ENCODE measurements around the gene BRME1. TPM values are rescaled to one million over a fixed set of nuclear protein-coding genes. Genes with fewer than 3 reads are reported as not detected.

The BRME1 gene
- total and polyA plus RNA-seq, 2 of the 13 experiments (the other 11 are each of a cell fraction or from before 2014, with no cell fraction given) = 0.74 to 1.5 TPM

- TF ChIP-seq THAP7 (CRISPR knock-in tag; IDR thresholded peaks at IDR 0.05) = no peak
- TF ChIP-seq SRSF1 (optimal IDR thresholded peaks at IDR 0.05; ENCODE audit: low read depth, low read length) = peak; percentile 73
- TF ChIP-seq HOXA3 (CRISPR knock-in tag; IDR thresholded peaks at IDR 0.05) = peak; percentile 62
- TF ChIP-seq SIN3A (IDR thresholded peaks at IDR 0.05; ENCODE audit: borderline replicate concordance, low read depth, low read length) = peak; percentile 35; the same call in 1 of the 2 replicates
- TF ChIP-seq PRPF4 (IDR thresholded peaks at IDR 0.05; ENCODE audit: low read depth, low read length, poor library complexity, severe bottlenecking) = no peak
- peak; percentile 19 for TF ChIP-seq ZNF687 (CRISPR knock-in tag; IDR thresholded peaks at IDR 0.05)
- peak; percentile 47; the same call in 1 of the 2 replicates for TF ChIP-seq ZNF281 (CRISPR knock-in tag; IDR thresholded peaks at IDR 0.05; ENCODE audit: borderline replicate concordance)
- TF ChIP-seq KLF12 (CRISPR knock-in tag; IDR thresholded peaks at IDR 0.05; ENCODE audit: borderline replicate concordance) = 0 out of 2 replicates have a peak, but pooled peaks have one; percentile 32
- TF ChIP-seq HBP1 (CRISPR knock-in tag; IDR thresholded peaks at IDR 0.05; ENCODE audit: low read depth) = no peak
- peak; percentile 90 for TF ChIP-seq PATZ1 (CRISPR knock-in tag; IDR thresholded peaks at IDR 0.05)
- no peak for TF ChIP-seq ZNF574 (CRISPR knock-in tag; IDR thresholded peaks at IDR 0.05)
- peak; percentile 79 for TF ChIP-seq RBFOX2 (IDR thresholded peaks at IDR 0.05; ENCODE audit: low read depth, low read length)
- no peak for TF ChIP-seq WIZ (CRISPR knock-in tag; IDR thresholded peaks at IDR 0.05)
These were observed 63.4 kb downstream of the BRME1 start (continued) for GRCh38 chr19:13842291-13843103.
